K562 (cell line): ENCODE results near the gene ATP23. TPM values are rescaled to one million over a fixed set of nuclear protein-coding genes. Genes with fewer than 3 reads are reported as not detected.

Experiments used
- ADNP ChIP-seq: fragments of 200-800 bp; sonication (Bioruptor generic); IDR thresholded peaks from 2 replicates; pipeline ENCODE4 v1.6.1; 2016; ENCODE audit warnings: missing genetic modification characterization, missing compliant biosample characterization
- CEBPZ ChIP-seq: fragments of 150-350 bp; IDR thresholded peaks from 2 replicates; pipeline ENCODE4 v1.6.1; 2014; ENCODE audit warnings: low read depth, mild to moderate bottlenecking, low read length, borderline replicate concordance
- CLOCK ChIP-seq: fragments of 250-450 bp; sonication (Bioruptor Pico); IDR thresholded peaks from 2 replicates; pipeline ENCODE4 v1.4.0; 2020; ENCODE audit warnings: mild to moderate bottlenecking, moderate library complexity, borderline replicate concordance
- COPS2 ChIP-seq: fragments of 450-650 bp; conservative IDR thresholded peaks from 2 replicates; pipeline ENCODE4 v1.6.1; 2016; ENCODE audit warnings: mild to moderate bottlenecking, moderate library complexity
- GMEB1 ChIP-seq: fragments of 250-450 bp; sonication (Bioruptor Pico); IDR thresholded peaks from 2 replicates; pipeline ENCODE4 v1.4.0; 2020; ENCODE audit warnings: mild to moderate bottlenecking
- MYC ChIP-seq, 2 experiments: fragments of 250-450 bp in 1 of 2; sonication (Bioruptor Pico) in 1 of 2; IDR thresholded peaks; 2 replicates each; pipeline versions ENCODE4 v1.5.1 to v1.6.1; 2012 to 2021; ENCODE audit warnings: low read depth in 2 of 2, borderline replicate concordance in 1 of 2, improper control_type of control experiment in 1 of 2, low read length in 1 of 2, mild to moderate bottlenecking in 1 of 2, moderate library complexity in 1 of 2
- SAFB2 ChIP-seq: fragments of 200-400 bp; formaldehyde crosslinking; IDR thresholded peaks from 2 replicates; pipeline ENCODE4 v1.6.1; 2018; ENCODE audit warnings: borderline replicate concordance, low read length, low read depth, moderate library complexity; ENCODE audit not compliant: severe bottlenecking
- SMAD2 ChIP-seq: fragments of 150-350 bp; IDR thresholded peaks from 2 replicates; pipeline ENCODE4 v1.6.1; 2014; ENCODE audit warnings: low read depth, mild to moderate bottlenecking, low read length
- ZNF699 ChIP-seq: fragments of 250-450 bp; sonication (Bioruptor Pico); IDR thresholded peaks from 2 replicates; pipeline ENCODE4 v1.8.0; 2021; ENCODE audit warnings: mild to moderate bottlenecking, moderate library complexity; ENCODE audit not compliant: insufficient replicate concordance
- polyA plus RNA-seq, 8 experiments: library from polyadenylated mRNA; depleted of rRNA in 4 of 8; stranded (reverse) in 5 of 8; unstranded in 3 of 8; fragments of >200 nt; fragmentation: Nextera tagmentation in 2 of 8; fragmentation: Illumina TruSeq in 1 of 8; extraction: Ambion mirVana in 2 of 8; extraction: Trizol in 1 of 8; gene quantifications; 2 replicates each; pipeline versions ENCODE4 v1.2.1 to v1.2.3, GENCODE V29; 2011 to 2014; ENCODE audit warnings: inconsistent platforms in 1 of 8, missing spikeins in 1 of 8
- total RNA-seq, 7 experiments: library from RNA; depleted of rRNA in 6 of 7; stranded (reverse); fragments of >200 nt in 6 of 7; fragmentation: Illumina TruSeq in 2 of 7; extraction: Trizol in 2 of 7; gene quantifications; 2 replicates each; pipeline versions ENCODE4 v1.2.1 to v1.2.3, GENCODE V29; 2011 to 2021; ENCODE audit warnings: low replicate concordance in 1 of 7
- TF ChIP-seq, protein P1 (sequence below): sonication (generic); formaldehyde crosslinking; IDR thresholded peaks from 2 replicates; pipeline ENCODE4 v1.8.0; 2022; ENCODE audit warnings: mild to moderate bottlenecking, missing genetic modification reagents
- TF ChIP-seq, protein P2 (sequence below): fragments of 450-650 bp; IDR thresholded peaks from 2 replicates; pipeline ENCODE4 v1.6.1; 2016; ENCODE audit warnings: missing biosample characterization, missing genetic modification characterization
- TF ChIP-seq, protein P3 (sequence below): fragments of 450-650 bp; IDR thresholded peaks from 2 replicates; pipeline ENCODE4 v1.6.1; 2017; ENCODE audit warnings: antibody characterized with exemption

ATP23 gene
- total and polyA plus RNA-seq, 9 of the 15 experiments (the other 6 are each of a cell fraction or from before 2014, with no cell fraction given), result 8.3 to 53.7 (median 28.5) TPM

DNA sequence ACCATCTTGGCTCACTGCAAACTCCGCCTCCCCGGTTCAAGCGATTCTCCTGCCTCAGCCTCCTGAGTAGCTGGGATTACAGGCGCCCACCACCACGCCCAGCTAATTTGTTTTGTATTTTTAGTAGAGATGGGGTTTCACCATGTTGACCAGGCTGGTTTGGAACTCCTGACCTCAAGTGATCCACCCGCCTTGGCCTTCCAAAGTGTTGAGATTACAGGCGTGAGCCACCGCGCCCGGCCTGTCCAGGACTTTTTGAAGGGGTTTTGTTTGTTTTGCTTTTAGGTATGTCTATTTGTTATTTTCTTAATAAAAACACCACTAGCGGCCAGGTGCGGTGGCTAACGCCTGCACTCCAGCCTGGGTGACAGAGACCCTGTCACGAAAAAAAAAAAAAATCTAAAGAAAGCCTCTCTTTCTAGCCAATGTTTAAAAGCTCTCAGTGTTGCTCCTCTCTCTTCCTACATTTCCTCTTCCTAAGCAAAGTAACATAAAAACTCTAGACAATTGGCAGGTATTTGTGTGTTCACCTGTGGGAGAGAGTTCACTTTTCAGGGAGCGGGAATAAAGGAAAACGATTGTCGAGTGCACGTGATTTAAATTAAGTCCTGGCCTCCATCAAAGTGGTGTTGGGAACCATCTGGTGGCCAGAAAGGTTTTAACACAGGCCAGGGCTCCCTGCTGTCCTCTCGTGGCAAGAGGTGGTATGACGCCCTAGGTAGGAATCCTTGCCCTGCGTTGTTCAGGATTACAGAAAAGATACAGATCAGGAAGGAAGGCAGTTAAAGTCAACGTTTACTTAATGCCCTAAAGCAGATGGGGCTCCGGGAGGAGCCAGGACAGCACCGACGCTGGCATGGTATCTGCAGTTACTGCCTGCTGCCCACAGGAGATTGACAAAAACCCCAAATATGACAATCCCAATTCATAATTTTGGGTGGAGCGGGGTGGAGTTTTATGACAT, 36.2 kb upstream of the ATP23 start (continued):
- no peak for TF ChIP-seq GMEB1 (CRISPR knock-in tag)
- no peak for TF ChIP-seq SAFB2
- TF ChIP-seq ADNP, result no peak
- TF ChIP-seq, protein P1, sequence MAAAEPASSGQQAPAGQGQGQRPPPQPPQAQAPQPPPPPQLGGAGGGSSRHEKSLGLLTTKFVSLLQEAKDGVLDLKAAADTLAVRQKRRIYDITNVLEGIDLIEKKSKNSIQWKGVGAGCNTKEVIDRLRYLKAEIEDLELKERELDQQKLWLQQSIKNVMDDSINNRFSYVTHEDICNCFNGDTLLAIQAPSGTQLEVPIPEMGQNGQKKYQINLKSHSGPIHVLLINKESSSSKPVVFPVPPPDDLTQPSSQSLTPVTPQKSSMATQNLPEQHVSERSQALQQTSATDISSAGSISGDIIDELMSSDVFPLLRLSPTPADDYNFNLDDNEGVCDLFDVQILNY (CRISPR knock-in tag), result no peak
- no peak for TF ChIP-seq CLOCK
- no peak for TF ChIP-seq COPS2
- TF ChIP-seq MYC (IDR thresholded peaks at IDR 0.05; ENCODE audit: low read depth, low read length), result peak; percentile 78
- no peak for TF ChIP-seq MYC (CRISPR knock-in tag; IDR thresholded peaks at IDR 0.05; ENCODE audit: borderline replicate concordance, low read depth)
- TF ChIP-seq SMAD2, result no peak
- TF ChIP-seq ZNF699, result no peak
- TF ChIP-seq, protein P2, sequence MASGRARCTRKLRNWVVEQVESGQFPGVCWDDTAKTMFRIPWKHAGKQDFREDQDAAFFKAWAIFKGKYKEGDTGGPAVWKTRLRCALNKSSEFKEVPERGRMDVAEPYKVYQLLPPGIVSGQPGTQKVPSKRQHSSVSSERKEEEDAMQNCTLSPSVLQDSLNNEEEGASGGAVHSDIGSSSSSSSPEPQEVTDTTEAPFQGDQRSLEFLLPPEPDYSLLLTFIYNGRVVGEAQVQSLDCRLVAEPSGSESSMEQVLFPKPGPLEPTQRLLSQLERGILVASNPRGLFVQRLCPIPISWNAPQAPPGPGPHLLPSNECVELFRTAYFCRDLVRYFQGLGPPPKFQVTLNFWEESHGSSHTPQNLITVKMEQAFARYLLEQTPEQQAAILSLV (tag), result no peak
- TF ChIP-seq, protein P3, sequence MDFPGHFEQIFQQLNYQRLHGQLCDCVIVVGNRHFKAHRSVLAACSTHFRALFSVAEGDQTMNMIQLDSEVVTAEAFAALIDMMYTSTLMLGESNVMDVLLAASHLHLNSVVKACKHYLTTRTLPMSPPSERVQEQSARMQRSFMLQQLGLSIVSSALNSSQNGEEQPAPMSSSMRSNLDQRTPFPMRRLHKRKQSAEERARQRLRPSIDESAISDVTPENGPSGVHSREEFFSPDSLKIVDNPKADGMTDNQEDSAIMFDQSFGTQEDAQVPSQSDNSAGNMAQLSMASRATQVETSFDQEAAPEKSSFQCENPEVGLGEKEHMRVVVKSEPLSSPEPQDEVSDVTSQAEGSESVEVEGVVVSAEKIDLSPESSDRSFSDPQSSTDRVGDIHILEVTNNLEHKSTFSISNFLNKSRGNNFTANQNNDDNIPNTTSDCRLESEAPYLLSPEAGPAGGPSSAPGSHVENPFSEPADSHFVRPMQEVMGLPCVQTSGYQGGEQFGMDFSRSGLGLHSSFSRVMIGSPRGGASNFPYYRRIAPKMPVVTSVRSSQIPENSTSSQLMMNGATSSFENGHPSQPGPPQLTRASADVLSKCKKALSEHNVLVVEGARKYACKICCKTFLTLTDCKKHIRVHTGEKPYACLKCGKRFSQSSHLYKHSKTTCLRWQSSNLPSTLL, result no peak
- no peak for TF ChIP-seq CEBPZ
